GM12878 (cell line): ENCODE data around the gene RYR2.

Experiments used
- NRF1 ChIP-seq: conservative IDR thresholded peaks from 2 replicates; pipeline ENCODE4 v1.6.1; 2011; ENCODE audit warnings: mild to moderate bottlenecking, low read depth, low read length, improper control_type of control experiment
- TF ChIP-seq, protein P1 (sequence below): fragments of 450-650 bp; IDR thresholded peaks from 2 replicates; pipeline ENCODE4 v1.6.1; 2016; ENCODE audit warnings: mild to moderate bottlenecking, moderate library complexity, borderline replicate concordance

DNA sequence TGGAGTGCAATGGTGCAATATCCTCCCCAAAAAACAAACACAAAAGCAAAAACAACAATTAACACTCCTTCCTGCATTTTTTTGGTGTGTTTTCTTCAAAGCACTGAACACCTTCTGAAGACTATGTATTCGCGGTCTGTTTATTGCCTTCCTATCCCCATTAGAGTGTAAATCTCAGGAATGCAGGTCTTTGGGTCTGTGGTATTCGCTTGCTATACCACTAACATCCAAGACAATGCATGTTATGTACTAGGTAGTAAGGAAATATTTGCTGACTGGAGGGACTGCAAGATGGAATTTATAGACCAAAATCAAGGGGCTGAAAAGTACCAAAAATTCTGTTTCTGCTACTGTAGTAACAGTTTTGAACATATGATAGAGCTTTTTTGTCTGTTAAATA is 299.4 kb downstream of the RYR2 start:
- TF ChIP-seq, protein P1, sequence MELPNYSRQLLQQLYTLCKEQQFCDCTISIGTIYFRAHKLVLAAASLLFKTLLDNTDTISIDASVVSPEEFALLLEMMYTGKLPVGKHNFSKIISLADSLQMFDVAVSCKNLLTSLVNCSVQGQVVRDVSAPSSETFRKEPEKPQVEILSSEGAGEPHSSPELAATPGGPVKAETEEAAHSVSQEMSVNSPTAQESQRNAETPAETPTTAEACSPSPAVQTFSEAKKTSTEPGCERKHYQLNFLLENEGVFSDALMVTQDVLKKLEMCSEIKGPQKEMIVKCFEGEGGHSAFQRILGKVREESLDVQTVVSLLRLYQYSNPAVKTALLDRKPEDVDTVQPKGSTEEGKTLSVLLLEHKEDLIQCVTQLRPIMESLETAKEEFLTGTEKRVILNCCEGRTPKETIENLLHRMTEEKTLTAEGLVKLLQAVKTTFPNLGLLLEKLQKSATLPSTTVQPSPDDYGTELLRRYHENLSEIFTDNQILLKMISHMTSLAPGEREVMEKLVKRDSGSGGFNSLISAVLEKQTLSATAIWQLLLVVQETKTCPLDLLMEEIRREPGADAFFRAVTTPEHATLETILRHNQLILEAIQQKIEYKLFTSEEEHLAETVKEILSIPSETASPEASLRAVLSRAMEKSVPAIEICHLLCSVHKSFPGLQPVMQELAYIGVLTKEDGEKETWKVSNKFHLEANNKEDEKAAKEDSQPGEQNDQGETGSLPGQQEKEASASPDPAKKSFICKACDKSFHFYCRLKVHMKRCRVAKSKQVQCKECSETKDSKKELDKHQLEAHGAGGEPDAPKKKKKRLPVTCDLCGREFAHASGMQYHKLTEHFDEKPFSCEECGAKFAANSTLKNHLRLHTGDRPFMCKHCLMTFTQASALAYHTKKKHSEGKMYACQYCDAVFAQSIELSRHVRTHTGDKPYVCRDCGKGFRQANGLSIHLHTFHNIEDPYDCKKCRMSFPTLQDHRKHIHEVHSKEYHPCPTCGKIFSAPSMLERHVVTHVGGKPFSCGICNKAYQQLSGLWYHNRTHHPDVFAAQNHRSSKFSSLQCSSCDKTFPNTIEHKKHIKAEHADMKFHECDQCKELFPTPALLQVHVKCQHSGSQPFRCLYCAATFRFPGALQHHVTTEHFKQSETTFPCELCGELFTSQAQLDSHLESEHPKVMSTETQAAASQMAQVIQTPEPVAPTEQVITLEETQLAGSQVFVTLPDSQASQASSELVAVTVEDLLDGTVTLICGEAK = no peak
- TF ChIP-seq NRF1 = no peak
